ENCODE measurements around the gene JADE2.

The JADE2 gene

GRCh38 chr5:134564396-134564795 is 38.9 kb downstream of the JADE2 start:
- Histone ChIP-seq H3K4me3 (IDR thresholded peaks at IDR 0.05; ENCODE audit: insufficient read depth, low read depth, low read length) (no peak overlapping the region), H3K36me3 (ENCODE audit: insufficient read depth) (no peaks in the 10 kb centered on the region)

GRCh38 chr5:134565791-134566740 is 40.6 kb downstream of the JADE2 start:
- Histone ChIP-seq H3K4me2 (no peak overlapping the region), H3K4me3 (IDR thresholded peaks at IDR 0.05; ENCODE audit: insufficient read depth, low read depth, low read length) (no peak overlapping the region), H2AFZ (ENCODE audit: low read depth) (no peak overlapping the region), H3K9ac (no peak overlapping the region), H3K27me3 (ENCODE audit: insufficient read depth, low read depth) (no peaks in the 10 kb centered on the region), H3K36me3 (ENCODE audit: insufficient read depth) (no peaks in the 10 kb centered on the region), H3K4me1 (ENCODE audit: low read depth, poor library complexity, severe bottlenecking) (peaks cover 8% of the 10 kb centered on the region), H3K27ac (no peak overlapping the region), H3K79me2 (ENCODE audit: insufficient read depth, low read depth) (no peaks in the 10 kb centered on the region), H4K20me1 (ENCODE audit: insufficient read depth) (no peaks in the 10 kb centered on the region)
- no peak for TF ChIP-seq CTCF (conservative IDR thresholded peaks at IDR 0.05; ENCODE audit: low read depth, low read length)

More at GRCh38 chr5:134564396-134564795, 38.9 kb downstream of the JADE2 start:
- Histone ChIP-seq H3K9ac (no peak overlapping the region), H2AFZ (ENCODE audit: low read depth) (no peak overlapping the region), H3K27me3 (ENCODE audit: insufficient read depth, low read depth) (no peaks in the 10 kb centered on the region), H3K79me2 (ENCODE audit: insufficient read depth, low read depth) (no peaks in the 10 kb centered on the region), H3K4me2 (no peak overlapping the region), H3K27ac (no peak overlapping the region), H3K4me1 (ENCODE audit: low read depth, poor library complexity, severe bottlenecking) (peaks cover 8% of the 10 kb centered on the region), H4K20me1 (ENCODE audit: insufficient read depth) (no peaks in the 10 kb centered on the region)
- TF ChIP-seq CTCF (conservative IDR thresholded peaks at IDR 0.05; ENCODE audit: low read depth, low read length): no peak

- no peak for TF ChIP-seq CTCF (conservative IDR thresholded peaks at IDR 0.05; ENCODE audit: low read depth, low read length)
- Histone ChIP-seq H3K9ac (no peak overlapping the region), H3K79me2 (ENCODE audit: insufficient read depth, low read depth) (no peaks in the 10 kb centered on the region), H3K27ac (no peak overlapping the region), H3K36me3 (ENCODE audit: insufficient read depth) (no peaks in the 10 kb centered on the region), H3K4me2 (no peak overlapping the region), H4K20me1 (ENCODE audit: insufficient read depth) (no peaks in the 10 kb centered on the region), H3K4me1 (ENCODE audit: low read depth, poor library complexity, severe bottlenecking) (peaks cover 8% of the 10 kb centered on the region), H2AFZ (ENCODE audit: low read depth) (no peak overlapping the region), H3K4me3 (IDR thresholded peaks at IDR 0.05; ENCODE audit: insufficient read depth, low read depth, low read length) (no peak overlapping the region), H3K27me3 (ENCODE audit: insufficient read depth, low read depth) (no peaks in the 10 kb centered on the region)
Measured at GRCh38 chr5:134566741-134567221, 41.3 kb downstream of the JADE2 start.

- no peak overlapping the region for H3K4me2 ChIP-seq
- no peaks in the 10 kb centered on the region for H3K36me3 ChIP-seq (ENCODE audit: insufficient read depth)
- no peak for TF ChIP-seq CTCF (conservative IDR thresholded peaks at IDR 0.05; ENCODE audit: low read depth, low read length)
- H2AFZ ChIP-seq (ENCODE audit: low read depth): no peak overlapping the region
- no peak overlapping the region for H3K4me3 ChIP-seq (IDR thresholded peaks at IDR 0.05; ENCODE audit: insufficient read depth, low read depth, low read length)
- no peaks in the 10 kb centered on the region for H3K27me3 ChIP-seq (ENCODE audit: insufficient read depth, low read depth)
- no peak overlapping the region for H3K27ac ChIP-seq
- H3K9ac ChIP-seq: no peak overlapping the region
- no peaks in the 10 kb centered on the region for H3K79me2 ChIP-seq (ENCODE audit: insufficient read depth, low read depth)
- H4K20me1 ChIP-seq (ENCODE audit: insufficient read depth): no peaks in the 10 kb centered on the region
- peaks cover 8% of the 10 kb centered on the region for H3K4me1 ChIP-seq (ENCODE audit: low read depth, poor library complexity, severe bottlenecking)
Measured at GRCh38 chr5:134567641-134568336, 42.3 kb downstream of the JADE2 start.

All from KMS-11 (cell line).